Stimulated activated CD8-positive, alpha-beta memory T cell treated with anti-CD3 and anti-CD28 coated beads, Interleukin-4, amount 100 ng/mL, for 1 hour (primary cell): Measurements from ENCODE around the gene CNTNAP5.

Source experiments
- DNase-seq, 2 donors: peaks; one replicate each; pipeline ENCODE4 v3.0.0-alpha.2; 2020; ENCODE audit warnings: low read depth in 2 of 2, low spot score in 1 of 2

The CNTNAP5 gene

GRCh38 chr2:124151691-124152090, 126.6 kb downstream of the CNTNAP5 start:
- DNase-seq = no peak

GRCh38 chr2:124153713-124154112, 128.6 kb downstream of the CNTNAP5 start:
- no peak for DNase-seq

- no peak for DNase-seq
Measured at GRCh38 chr2:124159166-124159565, 134.1 kb downstream of the CNTNAP5 start.

- DNase-seq = no peak
Measured at GRCh38 chr2:124161542-124161941, 136.5 kb downstream of the CNTNAP5 start.

- DNase-seq = no peak
Measured at GRCh38 chr2:124162256-124162655, 137.2 kb downstream of the CNTNAP5 start.

GRCh38 chr2:124163840-124164239, 138.8 kb downstream of the CNTNAP5 start:
- DNase-seq = no peak

- DNase-seq = no peak
Measured at GRCh38 chr2:124165698-124166097, 140.6 kb downstream of the CNTNAP5 start.

- no peak for DNase-seq
Measured at GRCh38 chr2:124171472-124172063, 146.5 kb downstream of the CNTNAP5 start.

- DNase-seq = no peak
Measured at GRCh38 chr2:124178719-124179118, 153.6 kb downstream of the CNTNAP5 start.

- DNase-seq = no peak
Measured at GRCh38 chr2:124180635-124181034, 155.5 kb downstream of the CNTNAP5 start.

GRCh38 chr2:124186801-124187200, 161.7 kb downstream of the CNTNAP5 start:
- DNase-seq = no peak

GRCh38 chr2:124187948-124188347, 162.9 kb downstream of the CNTNAP5 start:
- DNase-seq = no peak

GRCh38 chr2:124193706-124194105, 168.6 kb downstream of the CNTNAP5 start:
- no peak for DNase-seq

GRCh38 chr2:124201713-124202112, 176.6 kb downstream of the CNTNAP5 start:
- DNase-seq = no peak

- DNase-seq = no peak
Measured at GRCh38 chr2:124209441-124209840, 184.4 kb downstream of the CNTNAP5 start.

GRCh38 chr2:124211461-124211860, 186.4 kb downstream of the CNTNAP5 start:
- no peak for DNase-seq

- no peak for DNase-seq
Measured at GRCh38 chr2:124213977-124214587, 189.0 kb downstream of the CNTNAP5 start.

- no peak for DNase-seq
Measured at GRCh38 chr2:124246170-124246569, 221.1 kb downstream of the CNTNAP5 start.

- DNase-seq = no peak
Measured at GRCh38 chr2:124248386-124248785, 223.3 kb downstream of the CNTNAP5 start.

GRCh38 chr2:124250433-124250832, 225.3 kb downstream of the CNTNAP5 start:
- no peak for DNase-seq

GRCh38 chr2:124254621-124255020, 229.5 kb downstream of the CNTNAP5 start:
- no peak for DNase-seq

- no peak for DNase-seq
Measured at GRCh38 chr2:124257120-124257519, 232.0 kb downstream of the CNTNAP5 start.
